ENCODE measurements around the gene FIBCD1. TPM values are rescaled to one million over a fixed set of nuclear protein-coding genes. Genes with fewer than 3 reads are reported as not detected.
A peak's percentile ranks its signal among the peaks of the same experiment; 100 is the strongest.

FIBCD1 gene
- total RNA-seq, 1 experiment from 2014 or later: 7.1 TPM

GRCh38 chr9:130971294-130971849 is 32.3 kb upstream of the FIBCD1 start:
- WGBS (ENCODE audit: extremely low coverage, insufficient read length, low lambda C conversion rate): no CpG with 5 or more reads among the region's 12 CpGs
- no peak overlapping the region for H3K4me2 ChIP-seq (ENCODE audit: insufficient read depth, insufficient read length, low read length)
- H3K14ac ChIP-seq (ENCODE audit: insufficient read depth, low read length): no peak overlapping the region
- H2AFZ ChIP-seq (ENCODE audit: low read length): no peak overlapping the region
- H3K4me3 Mint-ChIP-seq: no peak overlapping the region
- no peak overlapping the region for H2BK12ac ChIP-seq (ENCODE audit: insufficient read length, low read depth, low read length)
- H3K79me2 ChIP-seq (ENCODE audit: insufficient read depth, low read length): no peaks in the 10 kb centered on the region
- no peak overlapping the region for H2BK5ac ChIP-seq (ENCODE audit: insufficient read length, low read length)
- H3K27me3 Mint-ChIP-seq (ENCODE audit: low read depth): peaks cover 17% of the 10 kb centered on the region
- no peak overlapping the region for H4K5ac ChIP-seq (ENCODE audit: insufficient read length, low read depth, low read length)
- H3K23me2 ChIP-seq (ENCODE audit: insufficient read length, low read depth, low read length, poor library complexity, severe bottlenecking): no peaks in the 10 kb centered on the region
- no peak overlapping the region for H4K8ac ChIP-seq (replicated peaks; ENCODE audit: insufficient read length, low read depth, low read length)
- no peak overlapping the region for H3K56ac ChIP-seq (ENCODE audit: insufficient read length, low read depth, low read length)
- no peak overlapping the region for H3K23ac ChIP-seq (ENCODE audit: insufficient read length, low read depth, low read length)
- no peaks in the 10 kb centered on the region for H3K79me1 ChIP-seq (ENCODE audit: insufficient read depth, low read depth, low read length, poor library complexity, severe bottlenecking)
- no peak overlapping the region for H3K9ac ChIP-seq (ENCODE audit: extremely low read depth, insufficient read length, low read length)
- no peak overlapping the region for H2AK5ac ChIP-seq (ENCODE audit: insufficient read length, low read length)
- no peak overlapping the region for H3K18ac ChIP-seq (ENCODE audit: insufficient read length, low read depth, low read length)
- no peaks in the 10 kb centered on the region for H3K9me3 ChIP-seq (ENCODE audit: control insufficient read depth, low read depth, low read length)
- no peaks in the 10 kb centered on the region for H4K20me1 ChIP-seq (ENCODE audit: control insufficient read depth, insufficient read depth, insufficient read length)
- no peak overlapping the region for H3T11ph ChIP-seq (ENCODE audit: low read length)
- no peak overlapping the region for H2BK20ac ChIP-seq (ENCODE audit: low read depth, low read length, poor library complexity, severe bottlenecking)
- peaks cover 0 to 13% of the 10 kb centered on the region in 2 experiments; a peak in 3 of 4 replicates for H3K4me1 Mint-ChIP-seq
- H3K27me3 ChIP-seq (ENCODE audit: insufficient read depth, low read length): no peaks in the 10 kb centered on the region
- H2BK15ac ChIP-seq (ENCODE audit: low read depth, low read length): no peak overlapping the region
- H4K91ac ChIP-seq (ENCODE audit: insufficient read length, low read depth, low read length): no peak overlapping the region
- no peaks in the 10 kb centered on the region for H3K4me1 ChIP-seq (ENCODE audit: insufficient read depth, low read length)
- no peaks in the 10 kb centered on the region for H3K36me3 Mint-ChIP-seq (ENCODE audit: insufficient read depth in 1 of 3, low read depth in 3 of 3)
- no peak overlapping the region for H3K27ac ChIP-seq (ENCODE audit: insufficient read length, low read depth, low read length)
- no peaks in the 10 kb centered on the region; a peak in 1 of 5 replicates for H3K9me3 Mint-ChIP-seq
- no peak for TF ChIP-seq CTCF (conservative IDR thresholded peaks at IDR 0.05)
- H2BK120ac ChIP-seq (ENCODE audit: low read depth, low read length, poor library complexity, severe bottlenecking): no peak overlapping the region
- H3K27ac Mint-ChIP-seq: no peak overlapping the region
- peak; percentile 23 for DNase-seq
- no peak overlapping the region for H3K4ac ChIP-seq (ENCODE audit: low read depth, low read length)

Data from H9 (cell line).